ENCODE measurements around the gene BNIPL. TPM values are rescaled to one million over a fixed set of nuclear protein-coding genes. Genes with fewer than 3 reads are reported as not detected.

The BNIPL gene
- total RNA-seq, 6 experiments from 2014 or later, result 0.12 to 0.76 (median 0.42) TPM; not detected in 1

GRCh38 chr1:151061704-151062103 lies 25.3 kb downstream of the BNIPL start:
- Histone ChIP-seq H3K36me3 (no peaks in the 10 kb centered on the region), H3K4me3 (no peak overlapping the region), H3K4me1 (peaks cover 0 to 23% (median 9%) of the 10 kb centered on the region in 4 donors), H3K27ac (no peak overlapping the region), H3K27me3 (no peaks in the 10 kb centered on the region), H3K9me3 (no peaks in the 10 kb centered on the region)
- DNase-seq (no peak), ATAC-seq (no peak)
- TF ChIP-seq CTCF (IDR thresholded peaks at IDR 0.05) (no peak), POLR2A (IDR thresholded peaks at IDR 0.05) (no peak)
- 25% methylated on average over 2 of the region's 2 CpGs for WGBS (ENCODE audit: insufficient coverage, low coverage, low lambda C conversion rate, missing lambda C conversion rate)
- intact Hi-C loops (cut with DNase I), result no loop called here

- intact Hi-C loops (cut with DNase I), result no loop called here
- Histone ChIP-seq H3K4me1 (peaks cover 0 to 23% (median 6%) of the 10 kb centered on the region in 4 donors), H3K27ac (no peak overlapping the region), H3K4me3 (no peak overlapping the region), H3K9me3 (no peaks in the 10 kb centered on the region), H3K27me3 (no peaks in the 10 kb centered on the region), H3K36me3 (no peaks in the 10 kb centered on the region)
- DNase-seq (peak in 1 of 3 donors; percentile 44), ATAC-seq (peak in 1 of 4 donors; percentile 51)
- 22% methylated on average over 3 of the region's 3 CpGs for WGBS (ENCODE audit: insufficient coverage, low coverage, low lambda C conversion rate, missing lambda C conversion rate)
- no peak for TF ChIP-seq CTCF (IDR thresholded peaks at IDR 0.05)
- no peak for TF ChIP-seq POLR2A (IDR thresholded peaks at IDR 0.05)
Measured at GRCh38 chr1:151062741-151063371, 26.5 kb downstream of the BNIPL start.

- Histone ChIP-seq H3K9me3 (no peaks in the 10 kb centered on the region), H3K4me1 (peaks cover 0 to 18% (median 6%) of the 10 kb centered on the region in 4 donors), H3K4me3 (no peak overlapping the region), H3K36me3 (no peaks in the 10 kb centered on the region), H3K27me3 (no peaks in the 10 kb centered on the region), H3K27ac (peak overlapping the region in 1 of 3 donors; percentile 27)
- DNase-seq (no peak), ATAC-seq (peak; percentile 51 to 66 (median 64))
- TF ChIP-seq CTCF (IDR thresholded peaks at IDR 0.05) (no peak), POLR2A (IDR thresholded peaks at IDR 0.05) (no peak)
- intact Hi-C loops (cut with DNase I), result no loop called here
Measured at GRCh38 chr1:151065089-151065645, 28.8 kb downstream of the BNIPL start.

- no peak for DNase-seq
- ATAC-seq, result no peak
- Histone ChIP-seq H3K4me1 (peaks cover 0 to 23% (median 9%) of the 10 kb centered on the region in 4 donors), H3K36me3 (no peaks in the 10 kb centered on the region), H3K4me3 (no peak overlapping the region), H3K27ac (no peak overlapping the region), H3K9me3 (no peaks in the 10 kb centered on the region), H3K27me3 (no peaks in the 10 kb centered on the region)
- intact Hi-C loops (cut with DNase I), result no loop called here
- TF ChIP-seq POLR2A (IDR thresholded peaks at IDR 0.05), result no peak
- no peak for TF ChIP-seq CTCF (IDR thresholded peaks at IDR 0.05)
- WGBS (ENCODE audit: insufficient coverage, low coverage, low lambda C conversion rate, missing lambda C conversion rate), result 90% methylated on average over 4 of the region's 4 CpGs
Measured at GRCh38 chr1:151067185-151067584, 30.8 kb downstream of the BNIPL start.
